Tibial nerve (tissue), 4 donors: Measurements from ENCODE around the gene LEP. TPM values are rescaled to one million over a fixed set of nuclear protein-coding genes. Genes with fewer than 3 reads are reported as not detected.
A peak's percentile ranks its signal among the peaks of the same experiment; 100 is the strongest.

Experiments used
- DNase-seq, 2 donors: peaks; one replicate each; pipeline ENCODE4 v3.0.0-alpha.2; 2019; ENCODE audit warnings: low spot score in 2 of 2
- H3K27ac ChIP-seq, 4 donors: fragments of 200-600 bp; sonication (generic) in 3 of 4; one replicate each; pipeline ENCODE4 v1.5.1; 2017 to 2019; ENCODE audit warnings: mild to moderate bottlenecking in 1 of 4
- H3K27me3 ChIP-seq, 2 donors: fragments of 200-600 bp; sonication (generic) in 1 of 2; one replicate each; pipeline versions ENCODE4 v1.5.1 to v1.6.0; 2017 to 2019
- H3K36me3 ChIP-seq, 3 donors: fragments of 200-600 bp; sonication (generic); one replicate each; pipeline ENCODE4 v1.5.1; 2018 to 2019
- H3K4me1 ChIP-seq, 4 donors: fragments of 200-600 bp; sonication (generic) in 3 of 4; one replicate each; pipeline ENCODE4 v1.5.1; 2017 to 2019
- H3K4me3 ChIP-seq, 4 donors: fragments of 200-600 bp; sonication (generic) in 3 of 4; one replicate each; pipeline ENCODE4 v1.5.1; 2017 to 2019; ENCODE audit warnings: mild to moderate bottlenecking in 1 of 4, moderate library complexity in 1 of 4
- H3K9me3 ChIP-seq, 4 donors: fragments of 200-600 bp; sonication (generic) in 3 of 4; one replicate each; pipeline ENCODE4 v1.5.1; 2017 to 2019
- CTCF ChIP-seq, 5 experiments: fragments of 200-600 bp in 3 of 5; fragments of 450-650 bp in 2 of 5; sonication (generic) in 3 of 5; IDR thresholded peaks; one replicate each; pipeline ENCODE4 v1.5.1; 2016 to 2019; ENCODE audit warnings: antibody characterized with exemption in 5 of 5, mild to moderate bottlenecking in 3 of 5, moderate library complexity in 2 of 5
- EP300 ChIP-seq, 2 donors: sonication (generic); formaldehyde crosslinking; IDR thresholded peaks; one replicate each; pipeline ENCODE4 v1.6.1; 2017; ENCODE audit warnings: antibody characterized with exemption in 2 of 2, mild to moderate bottlenecking in 1 of 2
- POLR2A ChIP-seq, 2 donors: fragments of 450-650 bp; IDR thresholded peaks; one replicate each; pipeline ENCODE4 v1.6.1; 2017; ENCODE audit warnings: antibody characterized with exemption in 2 of 2, mild to moderate bottlenecking in 2 of 2, moderate library complexity in 2 of 2
- WGBS, 2 donors: methylation state at CpG; one replicate each; pipeline ENCODE4 v1.1.5; 2018; 5-methylcytosine and 5-hydroxymethylcytosine counted together
- small RNA-seq: library from RNA; depleted of rRNA; stranded (forward); fragments of <200 nt; gene quantifications from one replicate; pipeline ENCODE3, GENCODE V24; 2016
- total RNA-seq, 4 donors: library from RNA; depleted of rRNA; stranded (reverse); fragments of >200 nt; gene quantifications; one replicate each; pipeline ENCODE4 v1.1.0, GENCODE V29; 2016

The LEP gene
- total RNA-seq, 4 donors from 2014 or later = 15.9 to 70.7 (median 40.5) TPM

GRCh38 chr7:128304212-128304611 is 63.1 kb downstream of the LEP start:
- no peaks in the 10 kb centered on the region for H3K9me3 ChIP-seq
- no peaks in the 10 kb centered on the region for H3K27me3 ChIP-seq
- peak overlapping the region in 1 of 4 donors; percentile 55 for H3K27ac ChIP-seq
- peaks cover 0 to 88% (median 6%) of the 10 kb centered on the region in 3 donors for H3K36me3 ChIP-seq
- TF ChIP-seq EP300 (IDR thresholded peaks at IDR 0.05) (no peak), CTCF (IDR thresholded peaks at IDR 0.05) (no peak), POLR2A (IDR thresholded peaks at IDR 0.05) (no peak)
- DNase-seq = no peak
- H3K4me1 ChIP-seq = peaks cover 0 to 12% (median 0%) of the 10 kb centered on the region in 4 donors
- H3K4me3 ChIP-seq = no peak overlapping the region
- 63 to 80% methylated on average over 1 of the region's 1 CpG for WGBS, 2 donors

- H3K4me3 ChIP-seq = no peak overlapping the region
- H3K4me1 ChIP-seq = no peaks in the 10 kb centered on the region
- no peak for TF ChIP-seq POLR2A (IDR thresholded peaks at IDR 0.05)
- no peak for TF ChIP-seq CTCF (IDR thresholded peaks at IDR 0.05)
- TF ChIP-seq EP300 (IDR thresholded peaks at IDR 0.05) = no peak
- no peaks in the 10 kb centered on the region for H3K9me3 ChIP-seq
- DNase-seq = no peak
- WGBS, 2 donors = 85 to 92% methylated on average over 2 of the region's 2 CpGs
- H3K27me3 ChIP-seq = no peaks in the 10 kb centered on the region
- no peak overlapping the region for H3K27ac ChIP-seq
- peaks cover 0 to 97% (median 17%) of the 10 kb centered on the region in 3 donors for H3K36me3 ChIP-seq
Observed at GRCh38 chr7:128307061-128307460, 66.0 kb downstream of the LEP start.

Small RNAs within 50 kb of the gene (small RNA-seq; reads per million reads assigned to genes)
- not detected for gene MIR129-1

Other genes with a start within 250 kb of the LEP start
- 1 to 10 TPM; 2.2 to 2.4 (median 2.3) TPM for gene LRRC4, start 209.8 kb upstream of the LEP start, total RNA-seq
- 10 to 100 TPM; 25.1 to 89.4 (median 51.0) TPM for gene RBM28, start 102.6 kb downstream of the LEP start, total RNA-seq
- gene PRRT4, start 120.4 kb downstream of the LEP start, total RNA-seq = 1 to 10 TPM in 2 of 4 donors, under 1 TPM in 2; 0.78 to 6.6 (median 2.6) TPM
- 100 to 1,000 TPM in 1 of 4 donors, 10 to 100 TPM in 3; 50.2 to 102 (median 74.0) TPM for gene IMPDH1, start 168.7 kb downstream of the LEP start, total RNA-seq
- gene HILPDA, start 214.6 kb downstream of the LEP start, total RNA-seq = 10 to 100 TPM; 32.4 to 64.2 (median 38.3) TPM
- gene METTL2B, start 235.5 kb downstream of the LEP start, total RNA-seq = 10 to 100 TPM; 21.6 to 27.9 (median 24.1) TPM